Measurements from ENCODE around the gene KL.

Gene KL

GRCh38 chr13:33006134-33006533 lies 10.1 kb upstream of the KL start:
- no peak for DNase-seq

GRCh38 chr13:33006638-33007037 lies 9.6 kb upstream of the KL start:
- DNase-seq: no peak

- no peak for DNase-seq
Measured at GRCh38 chr13:33007237-33007636, 9.0 kb upstream of the KL start.

GRCh38 chr13:33007950-33008349 lies 8.3 kb upstream of the KL start:
- DNase-seq: no peak

- DNase-seq: no peak
Measured at GRCh38 chr13:33008946-33009722, 7.1 kb upstream of the KL start.

GRCh38 chr13:33011828-33012470 lies 4.3 kb upstream of the KL start:
- DNase-seq: no peak

GRCh38 chr13:33014291-33014690 lies 1.9 kb upstream of the KL start:
- no peak for DNase-seq

GRCh38 chr13:33015241-33015668 lies 968 bp upstream of the KL start:
- DNase-seq: no peak

- DNase-seq: no peak
Measured at GRCh38 chr13:33015791-33016323, 366 bp upstream of the KL start.

- DNase-seq: no peak
Measured at GRCh38 chr13:33017323-33017929, 1.2 kb downstream of the KL start.

GRCh38 chr13:33018886-33019285 lies 2.7 kb downstream of the KL start:
- DNase-seq: no peak

- no peak for DNase-seq
Measured at GRCh38 chr13:33022986-33023385, 6.8 kb downstream of the KL start.

GRCh38 chr13:33025220-33025744 lies 9.1 kb downstream of the KL start:
- DNase-seq: no peak

- DNase-seq: no peak
Measured at GRCh38 chr13:33026489-33027152, 10.4 kb downstream of the KL start.

GRCh38 chr13:33028620-33029019 lies 12.4 kb downstream of the KL start:
- DNase-seq: no peak

GRCh38 chr13:33031277-33031676 lies 15.1 kb downstream of the KL start:
- no peak for DNase-seq

- no peak for DNase-seq
Measured at GRCh38 chr13:33032037-33032625, 15.9 kb downstream of the KL start.

GRCh38 chr13:33033051-33033812 lies 17.0 kb downstream of the KL start:
- no peak for DNase-seq

- DNase-seq: no peak
Measured at GRCh38 chr13:33033986-33034385, 17.8 kb downstream of the KL start.

GRCh38 chr13:33034882-33035520 lies 18.8 kb downstream of the KL start:
- DNase-seq: no peak

- no peak for DNase-seq
Measured at GRCh38 chr13:33037673-33038072, 21.4 kb downstream of the KL start.
